ENCODE data around the gene H1-8.

H1-8 gene

GRCh38 chr3:129575997-129576384 is 33.0 kb downstream of the H1-8 start:
- no peak for DNase-seq

GRCh38 chr3:129576514-129577352 is 33.8 kb downstream of the H1-8 start:
- DNase-seq, result peak; percentile 74

GRCh38 chr3:129577366-129577765 is 34.4 kb downstream of the H1-8 start:
- DNase-seq, result no peak

GRCh38 chr3:129577925-129578786 is 35.2 kb downstream of the H1-8 start:
- no peak for DNase-seq

- no peak for DNase-seq
These were observed 37.0 kb downstream of the H1-8 start for GRCh38 chr3:129579991-129580390.

- DNase-seq, result no peak
These were observed 38.6 kb downstream of the H1-8 start for GRCh38 chr3:129581623-129582022.

- no peak for DNase-seq
These were observed 39.8 kb downstream of the H1-8 start for GRCh38 chr3:129582799-129583198.

- DNase-seq, result no peak
These were observed 40.3 kb downstream of the H1-8 start for GRCh38 chr3:129583289-129583688.

- DNase-seq, result no peak
These were observed 41.7 kb downstream of the H1-8 start for GRCh38 chr3:129584631-129585030.

- DNase-seq, result no peak
These were observed 43.1 kb downstream of the H1-8 start for GRCh38 chr3:129585949-129586657.

GRCh38 chr3:129586746-129587430 is 43.9 kb downstream of the H1-8 start:
- DNase-seq, result no peak

- no peak for DNase-seq
These were observed 44.7 kb downstream of the H1-8 start for GRCh38 chr3:129587566-129588210.

GRCh38 chr3:129590215-129590614 is 47.2 kb downstream of the H1-8 start:
- no peak for DNase-seq

GRCh38 chr3:129591932-129592331 is 49.0 kb downstream of the H1-8 start:
- DNase-seq, result no peak

- DNase-seq, result no peak
These were observed 49.6 kb downstream of the H1-8 start for GRCh38 chr3:129592381-129593131.

- no peak for DNase-seq
These were observed 50.2 kb downstream of the H1-8 start for GRCh38 chr3:129593230-129593594.

GRCh38 chr3:129593595-129594339 is 50.8 kb downstream of the H1-8 start:
- DNase-seq, result peak; percentile 54

GRCh38 chr3:129594409-129594808 is 51.4 kb downstream of the H1-8 start:
- no peak for DNase-seq

- DNase-seq, result no peak
These were observed 52.0 kb downstream of the H1-8 start for GRCh38 chr3:129594907-129595390.

GRCh38 chr3:129595544-129596193 is 52.7 kb downstream of the H1-8 start:
- no peak for DNase-seq

All from activated effector memory CD4-positive, alpha-beta T cell treated with Interleukin-2 at 50 U/mL for 16 hours (primary cell).